ENCODE data around the gene TMEM201.

GRCh38 chr1:9593147-9593491 is 4.4 kb downstream of the TMEM201 start:
- no peak for TF ChIP-seq POLR2AphosphoS2 (conservative IDR thresholded peaks at IDR 0.05; ENCODE audit: low read length)
- no peak for TF ChIP-seq POLR2A (IDR thresholded peaks at IDR 0.05; ENCODE audit: low read length)
- TF ChIP-seq REST (IDR thresholded peaks at IDR 0.05): no peak
- TF ChIP-seq NFE2L2 (conservative IDR thresholded peaks at IDR 0.05; ENCODE audit: low read length): no peak
- no peak for TF ChIP-seq CTCF (IDR thresholded peaks at IDR 0.05)
- no peak for TF ChIP-seq ZSCAN20 (CRISPR knock-in tag; IDR thresholded peaks at IDR 0.05)
- no peak for TF ChIP-seq MAFK (IDR thresholded peaks at IDR 0.05; ENCODE audit: partially characterized antibody)
- TF ChIP-seq USF2 (IDR thresholded peaks at IDR 0.05): no peak

Data from A549 (cell line).